ENCODE results near the gene ZMYND8.
"Not testable (repeated sequence)": the region's sequence is repeated elsewhere in the genome, so short reads cannot be mapped to it uniquely, and the experiment has no call there.

ZMYND8 gene

DNA sequence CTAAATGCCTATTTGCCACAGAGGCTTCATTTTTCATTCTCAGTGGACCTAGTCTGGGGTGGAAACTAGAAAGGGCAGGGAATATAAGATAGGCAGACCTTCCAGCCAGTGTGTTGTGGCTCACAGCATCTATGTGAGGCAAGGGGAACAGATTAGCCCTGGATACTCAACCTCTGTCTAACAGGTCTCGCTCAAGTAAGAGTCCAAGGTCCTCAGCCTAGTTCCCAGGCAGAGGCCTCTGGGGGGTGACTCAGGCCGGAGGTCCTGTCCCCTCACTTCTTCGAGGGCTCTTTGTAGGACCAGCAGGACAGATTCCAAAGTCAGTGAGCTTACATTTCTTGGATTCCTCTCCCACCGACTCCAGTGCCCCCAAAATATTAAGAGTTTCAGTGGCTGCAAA lies 106.6 kb downstream of the ZMYND8 start:
- Histone ChIP-seq H3K4me1 (ENCODE audit: control insufficient read depth in 1 of 2, insufficient read depth in 2 of 2, low read length in 2 of 2) (peaks cover 9 to 13% of the 10 kb centered on the region in 2 donors), H3K27me3 (ENCODE audit: control insufficient read depth in 1 of 2, insufficient read depth in 2 of 2, low read length in 2 of 2) (no peaks in the 10 kb centered on the region), H3K9ac (ENCODE audit: low read depth in 1 of 2, low read length in 2 of 2) (no peak overlapping the region), H3K9me3 (ENCODE audit: control insufficient read depth in 1 of 2, low read length in 2 of 2) (no peaks in the 10 kb centered on the region), H3K4me3 (ENCODE audit: low read depth in 1 of 2, low read length in 2 of 2) (no peak overlapping the region), H3K36me3 (ENCODE audit: control insufficient read depth in 1 of 2, insufficient read depth in 2 of 2, low read length in 2 of 2) (peaks cover 44 to 62% of the 10 kb centered on the region in 2 donors), H3K27ac (ENCODE audit: low read depth, low read length) (no peak overlapping the region)

DNA sequence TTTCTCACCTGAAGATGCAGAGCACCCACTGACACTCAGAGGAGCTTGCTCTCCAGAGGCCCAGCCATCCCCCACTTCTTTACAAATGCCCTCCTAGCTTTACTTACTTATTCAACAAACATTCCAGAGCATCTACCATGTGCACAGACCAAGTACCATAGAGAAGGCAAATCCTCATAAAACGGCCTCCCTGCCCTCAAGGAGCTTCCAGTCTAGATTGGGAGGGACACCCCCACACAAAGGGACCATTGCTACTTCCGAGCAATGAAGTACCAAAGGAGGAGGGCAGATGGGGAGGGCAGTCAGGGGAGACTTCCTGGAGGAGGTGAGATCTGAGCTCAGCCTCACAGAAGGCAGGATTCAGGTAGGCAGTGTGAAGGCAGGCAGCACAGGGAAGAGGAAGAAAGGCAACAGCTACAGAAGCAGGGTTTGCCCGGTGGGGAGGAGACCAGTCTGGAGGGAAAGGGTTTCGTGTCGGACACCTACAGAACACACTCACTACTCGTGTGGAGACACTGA lies 108.0 kb downstream of the ZMYND8 start:
- H3K9me3 ChIP-seq (ENCODE audit: control insufficient read depth in 1 of 2, low read length in 2 of 2): no peaks in the 10 kb centered on the region
- no peak overlapping the region for H3K27ac ChIP-seq (ENCODE audit: low read depth, low read length)
- H3K4me3 ChIP-seq (ENCODE audit: low read depth in 1 of 2, low read length in 2 of 2): no peak overlapping the region
- peaks cover 4 to 13% of the 10 kb centered on the region in 2 donors for H3K4me1 ChIP-seq (ENCODE audit: control insufficient read depth in 1 of 2, insufficient read depth in 2 of 2, low read length in 2 of 2)
- peaks cover 46 to 69% of the 10 kb centered on the region in 2 donors for H3K36me3 ChIP-seq (ENCODE audit: control insufficient read depth in 1 of 2, insufficient read depth in 2 of 2, low read length in 2 of 2)
- no peaks in the 10 kb centered on the region for H3K27me3 ChIP-seq (ENCODE audit: control insufficient read depth in 1 of 2, insufficient read depth in 2 of 2, low read length in 2 of 2)
- H3K9ac ChIP-seq (ENCODE audit: low read depth in 1 of 2, low read length in 2 of 2): no peak overlapping the region

DNA sequence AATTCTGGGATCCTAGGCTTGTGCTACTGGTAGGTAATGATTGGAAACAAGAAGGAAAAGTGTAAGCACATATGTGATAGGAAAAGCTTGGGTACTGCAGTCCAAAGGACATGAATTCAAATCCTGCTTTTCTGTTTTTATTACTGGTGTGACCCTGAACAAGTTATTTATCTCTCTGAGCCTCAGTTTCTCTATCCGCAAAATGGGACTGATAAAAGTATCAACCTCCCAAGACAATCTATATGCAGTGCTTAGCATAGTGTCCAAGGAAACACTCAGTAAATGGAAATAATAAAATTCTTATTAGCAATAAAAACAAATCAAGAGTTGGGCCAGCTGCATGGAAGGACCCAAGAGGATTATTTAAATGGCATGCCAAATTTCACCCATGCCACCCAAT lies 108.5 kb downstream of the ZMYND8 start:
- H3K4me1 ChIP-seq (ENCODE audit: control insufficient read depth in 1 of 2, insufficient read depth in 2 of 2, low read length in 2 of 2): peaks cover 2 to 14% of the 10 kb centered on the region in 2 donors
- peaks cover 45 to 66% of the 10 kb centered on the region in 2 donors for H3K36me3 ChIP-seq (ENCODE audit: control insufficient read depth in 1 of 2, insufficient read depth in 2 of 2, low read length in 2 of 2)
- H3K9me3 ChIP-seq (ENCODE audit: control insufficient read depth in 1 of 2, low read length in 2 of 2): no peaks in the 10 kb centered on the region
- H3K4me3 ChIP-seq (ENCODE audit: low read depth in 1 of 2, low read length in 2 of 2): no peak overlapping the region
- H3K27ac ChIP-seq (ENCODE audit: low read depth, low read length): no peak overlapping the region
- no peak overlapping the region for H3K9ac ChIP-seq (ENCODE audit: low read depth in 1 of 2, low read length in 2 of 2)
- H3K27me3 ChIP-seq (ENCODE audit: control insufficient read depth in 1 of 2, insufficient read depth in 2 of 2, low read length in 2 of 2): no peaks in the 10 kb centered on the region

DNA sequence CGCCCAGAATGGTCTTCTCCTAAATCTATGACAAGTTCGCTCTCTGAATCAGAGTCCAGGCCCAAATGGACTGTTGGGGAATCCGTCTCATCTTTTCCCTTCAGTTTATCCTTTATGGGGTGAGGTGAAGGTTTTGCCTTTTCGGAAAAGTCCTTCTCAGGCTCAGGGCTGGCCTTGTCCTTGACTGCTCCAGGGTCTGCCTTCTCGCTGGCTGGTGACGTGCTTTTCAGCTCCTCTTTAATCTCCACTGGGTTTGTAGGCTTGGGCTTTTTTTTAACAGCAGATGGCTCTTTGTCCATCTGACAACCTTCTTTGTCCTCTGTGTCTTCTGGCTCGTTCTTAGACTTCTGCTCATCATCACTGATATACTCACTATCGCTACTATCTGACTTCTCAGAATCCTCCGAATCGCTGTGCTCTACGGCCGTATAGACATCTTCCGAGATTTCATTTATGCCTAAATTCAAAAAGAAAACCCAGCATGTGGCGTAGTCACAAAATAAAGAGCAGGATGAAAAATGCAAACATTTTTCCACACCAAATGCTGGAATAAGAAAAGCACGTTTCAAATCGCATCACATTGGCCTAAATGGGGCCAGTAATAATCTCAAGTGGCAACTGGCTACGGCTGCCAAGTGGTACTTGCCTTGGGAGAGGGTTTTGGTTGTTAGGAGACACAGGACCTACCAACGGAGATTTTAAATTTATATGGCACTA lies 110.3 kb downstream of the ZMYND8 start:
- H3K36me3 ChIP-seq (ENCODE audit: control insufficient read depth in 1 of 2, insufficient read depth in 2 of 2, low read length in 2 of 2): peaks cover 45 to 68% of the 10 kb centered on the region in 2 donors

DNA sequence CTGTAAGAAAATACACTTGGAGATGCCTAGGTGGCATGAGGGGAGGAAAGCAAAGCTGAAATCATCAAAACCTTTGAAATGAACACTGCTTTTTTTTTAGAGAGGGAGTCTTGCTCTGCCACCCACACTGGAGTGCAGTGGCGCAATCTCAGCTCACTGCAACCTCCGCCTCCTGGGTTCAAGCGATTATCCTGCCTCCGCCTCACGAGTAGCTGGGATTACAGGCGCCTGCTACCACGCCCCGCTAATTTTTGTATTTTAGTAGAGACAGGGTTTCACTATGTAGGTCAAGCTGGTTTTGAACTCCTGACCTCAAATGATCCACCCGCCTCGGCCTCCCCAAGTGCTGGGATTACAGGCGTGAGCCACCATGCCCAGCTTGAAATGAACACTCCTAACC lies 111.3 kb downstream of the ZMYND8 start:
- not testable (repeated sequence) for H3K4me3 ChIP-seq (ENCODE audit: low read depth in 1 of 2, low read length in 2 of 2); H3K9ac ChIP-seq (ENCODE audit: low read depth in 1 of 2, low read length in 2 of 2); H3K9me3 ChIP-seq (ENCODE audit: control insufficient read depth in 1 of 2, low read length in 2 of 2); H3K27me3 ChIP-seq (ENCODE audit: control insufficient read depth in 1 of 2, insufficient read depth in 2 of 2, low read length in 2 of 2); H3K27ac ChIP-seq (ENCODE audit: low read depth, low read length)
- Histone ChIP-seq H3K4me1 (ENCODE audit: control insufficient read depth in 1 of 2, insufficient read depth in 2 of 2, low read length in 2 of 2) (peaks cover 14 to 23% of the 10 kb centered on the region in 2 donors), H3K36me3 (ENCODE audit: control insufficient read depth in 1 of 2, insufficient read depth in 2 of 2, low read length in 2 of 2) (peaks cover 45 to 65% of the 10 kb centered on the region in 2 donors)

More for the DNA sequence above, 110.3 kb downstream of the ZMYND8 start:
- Histone ChIP-seq H3K9ac (ENCODE audit: low read depth in 1 of 2, low read length in 2 of 2) (no peak overlapping the region), H3K27ac (ENCODE audit: low read depth, low read length) (no peak overlapping the region), H3K9me3 (ENCODE audit: control insufficient read depth in 1 of 2, low read length in 2 of 2) (no peaks in the 10 kb centered on the region), H3K27me3 (ENCODE audit: control insufficient read depth in 1 of 2, insufficient read depth in 2 of 2, low read length in 2 of 2) (no peaks in the 10 kb centered on the region), H3K4me1 (ENCODE audit: control insufficient read depth in 1 of 2, insufficient read depth in 2 of 2, low read length in 2 of 2) (peaks cover 14 to 30% of the 10 kb centered on the region in 2 donors), H3K4me3 (ENCODE audit: low read depth in 1 of 2, low read length in 2 of 2) (no peak overlapping the region)

DNA sequence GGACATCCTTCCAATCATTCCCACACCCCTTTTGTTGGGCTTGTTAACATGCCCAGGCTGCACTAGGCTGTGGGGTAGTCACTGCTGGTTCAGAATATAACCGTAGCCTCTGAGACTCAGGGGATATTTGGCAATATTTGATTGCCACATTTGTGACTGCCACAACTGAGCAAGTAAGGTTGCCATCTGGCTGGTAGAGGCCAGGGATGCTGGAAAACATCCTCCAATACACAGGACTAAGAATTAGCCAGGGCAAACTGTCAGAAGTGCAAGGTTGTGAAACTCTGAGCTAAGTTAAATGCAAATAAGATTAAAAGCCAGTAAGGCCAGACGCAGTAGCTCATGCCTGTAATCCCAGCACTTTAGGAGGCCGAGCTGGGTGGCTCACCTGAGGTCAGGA lies 112.0 kb downstream of the ZMYND8 start:
- Histone ChIP-seq H3K27ac (ENCODE audit: low read depth, low read length) (no peak overlapping the region), H3K36me3 (ENCODE audit: control insufficient read depth in 1 of 2, insufficient read depth in 2 of 2, low read length in 2 of 2) (peaks cover 40 to 65% of the 10 kb centered on the region in 2 donors), H3K9ac (ENCODE audit: low read depth in 1 of 2, low read length in 2 of 2) (no peak overlapping the region), H3K4me3 (ENCODE audit: low read depth in 1 of 2, low read length in 2 of 2) (no peak overlapping the region), H3K9me3 (ENCODE audit: control insufficient read depth in 1 of 2, low read length in 2 of 2) (no peaks in the 10 kb centered on the region), H3K27me3 (ENCODE audit: control insufficient read depth in 1 of 2, insufficient read depth in 2 of 2, low read length in 2 of 2) (no peaks in the 10 kb centered on the region), H3K4me1 (ENCODE audit: control insufficient read depth in 1 of 2, insufficient read depth in 2 of 2, low read length in 2 of 2) (peaks cover 14 to 17% of the 10 kb centered on the region in 2 donors)

DNA sequence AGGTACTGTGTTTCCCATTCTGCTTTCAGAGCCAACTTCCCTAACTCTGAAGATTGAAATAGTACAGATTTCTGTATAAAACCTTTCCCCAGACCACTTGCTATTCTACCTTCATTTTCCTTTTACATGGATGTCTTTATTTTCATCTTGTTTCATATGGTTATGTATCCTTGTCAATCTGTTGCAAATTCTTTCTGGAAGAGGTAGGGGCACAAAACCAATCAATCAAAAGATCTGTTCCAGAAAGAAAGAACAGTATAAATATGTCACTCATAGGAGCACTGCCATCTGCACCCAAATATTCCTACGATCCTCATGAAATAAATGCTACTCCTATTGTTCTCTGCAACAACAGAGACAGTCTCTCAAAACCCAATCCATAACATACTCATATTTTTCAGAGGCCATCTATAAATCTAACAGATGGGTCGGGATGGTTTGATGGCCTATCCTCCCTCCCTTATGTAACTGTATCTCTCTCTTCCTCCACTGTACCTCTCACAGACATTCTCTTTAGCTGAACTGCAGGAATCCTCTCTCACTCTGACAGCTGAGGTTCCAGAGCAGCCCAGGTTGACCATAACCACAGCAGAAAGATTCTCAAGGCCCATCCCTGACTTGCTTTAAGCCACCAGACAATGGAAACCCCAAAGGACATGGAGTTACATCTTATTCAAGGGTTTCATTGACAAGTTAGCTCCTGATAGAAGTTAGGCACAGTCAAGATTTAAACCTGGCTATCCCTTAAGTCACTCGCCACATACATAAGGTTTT lies 112.8 kb downstream of the ZMYND8 start:
- Histone ChIP-seq H3K27ac (ENCODE audit: low read depth, low read length) (no peak overlapping the region), H3K4me1 (ENCODE audit: control insufficient read depth in 1 of 2, insufficient read depth in 2 of 2, low read length in 2 of 2) (peaks cover 14 to 17% of the 10 kb centered on the region in 2 donors), H3K9me3 (ENCODE audit: control insufficient read depth in 1 of 2, low read length in 2 of 2) (no peaks in the 10 kb centered on the region), H3K27me3 (ENCODE audit: control insufficient read depth in 1 of 2, insufficient read depth in 2 of 2, low read length in 2 of 2) (no peaks in the 10 kb centered on the region), H3K36me3 (ENCODE audit: control insufficient read depth in 1 of 2, insufficient read depth in 2 of 2, low read length in 2 of 2) (peaks cover 33 to 65% of the 10 kb centered on the region in 2 donors), H3K9ac (ENCODE audit: low read depth in 1 of 2, low read length in 2 of 2) (no peak overlapping the region), H3K4me3 (ENCODE audit: low read depth in 1 of 2, low read length in 2 of 2) (no peak overlapping the region)

DNA sequence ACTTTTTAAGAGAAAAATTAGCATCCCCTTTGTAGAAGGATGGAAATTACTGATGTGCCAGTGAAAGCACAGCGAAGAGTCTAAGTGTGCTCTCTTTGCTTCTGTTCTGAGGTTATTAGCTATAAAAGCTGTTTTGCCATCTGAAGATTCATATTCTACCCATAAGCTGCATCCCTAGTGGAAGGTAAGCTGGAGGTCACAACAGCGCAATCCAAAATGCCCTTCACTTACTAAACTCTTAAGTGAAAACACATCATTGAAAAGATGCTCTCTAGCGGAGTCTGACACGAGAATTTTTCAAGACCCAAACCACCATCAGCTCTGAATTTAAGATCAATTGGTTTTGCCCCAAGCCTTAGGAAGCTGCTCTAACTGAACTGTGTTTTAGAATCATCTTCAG lies 113.5 kb downstream of the ZMYND8 start:
- Histone ChIP-seq H3K36me3 (ENCODE audit: control insufficient read depth in 1 of 2, insufficient read depth in 2 of 2, low read length in 2 of 2) (peaks cover 27 to 64% of the 10 kb centered on the region in 2 donors), H3K9ac (ENCODE audit: low read depth in 1 of 2, low read length in 2 of 2) (no peak overlapping the region), H3K27ac (ENCODE audit: low read depth, low read length) (no peak overlapping the region)

DNA sequence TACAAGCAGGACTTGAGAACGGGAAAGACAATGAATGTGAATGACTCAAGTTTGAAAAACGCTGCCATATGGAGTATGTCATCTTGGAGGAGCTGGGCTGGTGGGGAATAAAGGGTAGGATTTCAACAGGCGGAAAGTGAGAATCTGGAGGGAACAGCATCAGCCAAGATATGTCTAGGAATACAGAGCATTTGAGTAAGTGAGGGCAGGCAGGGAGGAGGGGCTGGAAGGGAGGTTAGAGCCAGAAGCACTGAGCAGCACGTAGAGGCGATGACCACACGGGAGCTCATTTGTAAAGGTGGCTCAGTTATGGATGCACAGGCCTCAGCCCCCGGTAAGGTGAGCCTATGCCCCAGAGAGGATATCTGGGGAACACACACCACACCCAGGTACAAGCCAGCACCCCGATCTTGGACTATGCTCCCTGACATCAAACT lies 115.1 kb downstream of the ZMYND8 start:
- Histone ChIP-seq H3K27me3 (ENCODE audit: control insufficient read depth in 1 of 2, insufficient read depth in 2 of 2, low read length in 2 of 2) (no peaks in the 10 kb centered on the region), H3K4me1 (ENCODE audit: control insufficient read depth in 1 of 2, insufficient read depth in 2 of 2, low read length in 2 of 2) (peaks cover 14 to 17% of the 10 kb centered on the region in 2 donors), H3K4me3 (ENCODE audit: low read depth in 1 of 2, low read length in 2 of 2) (no peak overlapping the region), H3K27ac (ENCODE audit: low read depth, low read length) (no peak overlapping the region), H3K9ac (ENCODE audit: low read depth in 1 of 2, low read length in 2 of 2) (no peak overlapping the region), H3K9me3 (ENCODE audit: control insufficient read depth in 1 of 2, low read length in 2 of 2) (no peaks in the 10 kb centered on the region), H3K36me3 (ENCODE audit: control insufficient read depth in 1 of 2, insufficient read depth in 2 of 2, low read length in 2 of 2) (peaks cover 21 to 62% of the 10 kb centered on the region in 2 donors)

More for the DNA sequence above, 113.5 kb downstream of the ZMYND8 start:
- no peaks in the 10 kb centered on the region for H3K9me3 ChIP-seq (ENCODE audit: control insufficient read depth in 1 of 2, low read length in 2 of 2)
- H3K27me3 ChIP-seq (ENCODE audit: control insufficient read depth in 1 of 2, insufficient read depth in 2 of 2, low read length in 2 of 2): no peaks in the 10 kb centered on the region
- H3K4me3 ChIP-seq (ENCODE audit: low read depth in 1 of 2, low read length in 2 of 2): no peak overlapping the region
- H3K4me1 ChIP-seq (ENCODE audit: control insufficient read depth in 1 of 2, insufficient read depth in 2 of 2, low read length in 2 of 2): peaks cover 14 to 17% of the 10 kb centered on the region in 2 donors

DNA sequence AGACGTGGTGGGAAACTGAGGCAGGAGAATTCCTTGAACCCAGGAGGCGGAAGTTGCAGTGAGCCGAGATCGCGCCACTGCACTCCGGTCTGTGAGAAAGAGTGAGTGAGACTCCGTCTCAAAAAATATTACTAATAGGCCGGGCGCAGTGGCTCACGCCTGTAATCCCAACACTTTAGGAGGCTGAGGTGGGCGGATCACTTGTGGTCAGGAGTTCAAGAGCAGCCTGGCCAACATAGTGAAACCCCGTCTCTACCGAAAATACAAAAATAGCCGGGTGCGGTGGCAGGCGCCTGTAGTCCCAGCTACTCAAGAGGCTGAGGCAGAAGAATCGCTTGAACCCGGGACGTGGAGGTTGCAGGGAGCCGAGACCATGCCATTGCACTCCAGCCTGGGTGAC lies 116.4 kb downstream of the ZMYND8 start:
- Histone ChIP-seq H3K4me1 (ENCODE audit: control insufficient read depth in 1 of 2, insufficient read depth in 2 of 2, low read length in 2 of 2) (peaks cover 14 to 17% of the 10 kb centered on the region in 2 donors), H3K36me3 (ENCODE audit: control insufficient read depth in 1 of 2, insufficient read depth in 2 of 2, low read length in 2 of 2) (peaks cover 21 to 61% of the 10 kb centered on the region in 2 donors)
- H3K9ac ChIP-seq (ENCODE audit: low read depth in 1 of 2, low read length in 2 of 2); H3K4me3 ChIP-seq (ENCODE audit: low read depth in 1 of 2, low read length in 2 of 2); H3K27ac ChIP-seq (ENCODE audit: low read depth, low read length); H3K9me3 ChIP-seq (ENCODE audit: control insufficient read depth in 1 of 2, low read length in 2 of 2); H3K27me3 ChIP-seq (ENCODE audit: control insufficient read depth in 1 of 2, insufficient read depth in 2 of 2, low read length in 2 of 2): not testable (repeated sequence)
